BLaER1 (cell line): Measurements from ENCODE around the gene PPP1CC.
A peak's percentile ranks its signal among the peaks of the same experiment; 100 is the strongest.

Source experiments
- H3K27ac ChIP-seq: shearing (Covaris generic); formaldehyde crosslinking; 2 replicates; pipeline ENCODE4 v1.8.1; 2022
- H3K27me3 ChIP-seq: shearing (Covaris generic); formaldehyde crosslinking; 2 replicates; pipeline ENCODE4 v1.8.1; 2022
- H3K36me3 ChIP-seq: shearing (Covaris generic); formaldehyde crosslinking; 2 replicates; pipeline ENCODE4 v1.8.1; 2022
- H3K4me1 ChIP-seq: shearing (Covaris generic); formaldehyde crosslinking; 2 replicates; pipeline ENCODE4 v1.8.1; 2022
- H3K4me2 ChIP-seq: shearing (Covaris generic); formaldehyde crosslinking; 2 replicates; pipeline ENCODE4 v1.8.1; 2022
- H3K4me3 ChIP-seq: shearing (Covaris generic); formaldehyde crosslinking; 2 replicates; pipeline ENCODE4 v1.8.1; 2022
- H3K9ac ChIP-seq: shearing (Covaris generic); formaldehyde crosslinking; 2 replicates; pipeline ENCODE4 v1.8.1; 2022
- H3K9me3 ChIP-seq: shearing (Covaris generic); formaldehyde crosslinking; 2 replicates; pipeline ENCODE4 v1.8.1; 2022
- H4K20me1 ChIP-seq: shearing (Covaris generic); formaldehyde crosslinking; 2 replicates; pipeline ENCODE4 v1.8.1; 2022
- Cebpa-rat ChIP-seq: shearing (Covaris generic); IDR thresholded peaks from 2 replicates; pipeline ENCODE4 v1.8.1; 2022

PPP1CC gene

GRCh38 chr12:110742718-110743570 lies at the start of gene PPP1CC:
Gene PPP1CC (minus strand): TSS chr12:110742891. CDS start chr12:110742707, 184 bp downstream.
- peak within 1 kb of the TSS; percentile 87 for H3K4me2 ChIP-seq
- peaks cover 12% of the 10 kb centered on the region; the same call in 1 of the 2 replicates for H3K36me3 ChIP-seq
- H3K4me1 ChIP-seq: peaks cover 54% of the 10 kb centered on the region
- peak within 1 kb of the TSS; percentile 90 for H3K9ac ChIP-seq
- no peaks in the 10 kb centered on the region for H3K27me3 ChIP-seq
- H4K20me1 ChIP-seq: peaks cover 41% of the 10 kb centered on the region
- H3K27ac ChIP-seq: peak within 1 kb of the TSS; percentile 86
- peak within 1 kb of the TSS; percentile 83 for H3K4me3 ChIP-seq
- H3K9me3 ChIP-seq: no peaks in the 10 kb centered on the region
- TF ChIP-seq Cebpa-rat: no peak

- Histone ChIP-seq H3K9me3 (no peaks in the 10 kb centered on the region), H3K36me3 (no peaks in the 10 kb centered on the region), H3K4me3 (no peak overlapping the region), H3K4me2 (no peak overlapping the region), H3K27me3 (no peaks in the 10 kb centered on the region), H3K4me1 (no peaks in the 10 kb centered on the region), H3K9ac (no peak overlapping the region), H4K20me1 (no peaks in the 10 kb centered on the region), H3K27ac (no peak overlapping the region)
- no peak for TF ChIP-seq Cebpa-rat
Observed at GRCh38 chr12:110791589-110791988, 48.9 kb upstream of the PPP1CC start.

GRCh38 chr12:110790301-110790700 lies 47.6 kb upstream of the PPP1CC start:
- Histone ChIP-seq H3K4me2 (no peak overlapping the region), H4K20me1 (no peaks in the 10 kb centered on the region), H3K4me3 (no peak overlapping the region), H3K4me1 (no peaks in the 10 kb centered on the region), H3K9ac (no peak overlapping the region), H3K9me3 (no peaks in the 10 kb centered on the region), H3K27me3 (no peaks in the 10 kb centered on the region), H3K36me3 (no peaks in the 10 kb centered on the region), H3K27ac (no peak overlapping the region)
- no peak for TF ChIP-seq Cebpa-rat

GRCh38 chr12:110786012-110786411 lies 43.3 kb upstream of the PPP1CC start:
- no peak for TF ChIP-seq Cebpa-rat
- Histone ChIP-seq H3K9ac (no peak overlapping the region), H3K36me3 (no peaks in the 10 kb centered on the region), H3K27ac (no peak overlapping the region), H3K27me3 (no peaks in the 10 kb centered on the region), H3K4me1 (peaks cover 7% of the 10 kb centered on the region; the same call in 1 of the 2 replicates), H3K4me2 (no peak overlapping the region), H3K9me3 (no peaks in the 10 kb centered on the region), H3K4me3 (no peak overlapping the region), H4K20me1 (no peaks in the 10 kb centered on the region)

- TF ChIP-seq Cebpa-rat: no peak
- no peaks in the 10 kb centered on the region for H3K27me3 ChIP-seq
- H3K27ac ChIP-seq: no peak overlapping the region
- peaks cover 7% of the 10 kb centered on the region; the same call in 1 of the 2 replicates for H3K4me1 ChIP-seq
- no peak overlapping the region for H3K4me3 ChIP-seq
- H3K9me3 ChIP-seq: no peaks in the 10 kb centered on the region
- no peaks in the 10 kb centered on the region for H3K36me3 ChIP-seq
- H3K4me2 ChIP-seq: no peak overlapping the region
- no peak overlapping the region for H3K9ac ChIP-seq
- H4K20me1 ChIP-seq: no peaks in the 10 kb centered on the region
Observed at GRCh38 chr12:110785240-110785639, 42.5 kb upstream of the PPP1CC start.

GRCh38 chr12:110782922-110783321 lies 40.2 kb upstream of the PPP1CC start:
- no peak for TF ChIP-seq Cebpa-rat
- Histone ChIP-seq H3K4me2 (0 out of 2 replicates have a peak overlapping the region, but pooled peaks have one; percentile 1), H3K27me3 (no peaks in the 10 kb centered on the region), H3K4me1 (peaks cover 19% of the 10 kb centered on the region), H3K9ac (no peak overlapping the region), H3K9me3 (no peaks in the 10 kb centered on the region), H3K4me3 (no peak overlapping the region), H4K20me1 (no peaks in the 10 kb centered on the region), H3K27ac (no peak overlapping the region), H3K36me3 (no peaks in the 10 kb centered on the region)

GRCh38 chr12:110782094-110782493 lies 39.4 kb upstream of the PPP1CC start:
- no peaks in the 10 kb centered on the region for H3K27me3 ChIP-seq
- H3K9me3 ChIP-seq: no peaks in the 10 kb centered on the region
- H3K4me1 ChIP-seq: peaks cover 19% of the 10 kb centered on the region
- TF ChIP-seq Cebpa-rat: no peak
- H3K4me2 ChIP-seq: no peak overlapping the region
- no peak overlapping the region for H3K27ac ChIP-seq
- H4K20me1 ChIP-seq: no peaks in the 10 kb centered on the region
- no peak overlapping the region for H3K9ac ChIP-seq
- no peaks in the 10 kb centered on the region for H3K36me3 ChIP-seq
- no peak overlapping the region for H3K4me3 ChIP-seq

GRCh38 chr12:110780448-110780847 lies 37.8 kb upstream of the PPP1CC start:
- no peak overlapping the region for H3K27ac ChIP-seq

GRCh38 chr12:110778833-110779577 lies 36.3 kb upstream of the PPP1CC start:
- H3K9me3 ChIP-seq: no peaks in the 10 kb centered on the region
- TF ChIP-seq Cebpa-rat: no peak
- H3K4me1 ChIP-seq: peaks cover 26% of the 10 kb centered on the region
- no peaks in the 10 kb centered on the region for H3K36me3 ChIP-seq
- H3K27me3 ChIP-seq: no peaks in the 10 kb centered on the region
- H3K4me3 ChIP-seq: no peak overlapping the region
- H4K20me1 ChIP-seq: no peaks in the 10 kb centered on the region
- H3K27ac ChIP-seq: peak overlapping the region; percentile 50; the same call in 1 of the 2 replicates
- H3K4me2 ChIP-seq: peak overlapping the region; percentile 52
- H3K9ac ChIP-seq: no peak overlapping the region

More at GRCh38 chr12:110780448-110780847, 37.8 kb upstream of the PPP1CC start:
- peaks cover 26% of the 10 kb centered on the region for H3K4me1 ChIP-seq
- H3K4me2 ChIP-seq: no peak overlapping the region
- H3K9ac ChIP-seq: no peak overlapping the region
- no peak for TF ChIP-seq Cebpa-rat
- no peaks in the 10 kb centered on the region for H3K9me3 ChIP-seq
- H3K4me3 ChIP-seq: no peak overlapping the region
- H3K36me3 ChIP-seq: no peaks in the 10 kb centered on the region
- no peaks in the 10 kb centered on the region for H4K20me1 ChIP-seq
- H3K27me3 ChIP-seq: no peaks in the 10 kb centered on the region

GRCh38 chr12:110776410-110776809 lies 33.7 kb upstream of the PPP1CC start:
- no peak overlapping the region for H3K4me3 ChIP-seq
- no peaks in the 10 kb centered on the region for H4K20me1 ChIP-seq
- no peak overlapping the region for H3K4me2 ChIP-seq
- no peaks in the 10 kb centered on the region for H3K27me3 ChIP-seq
- no peaks in the 10 kb centered on the region for H3K9me3 ChIP-seq
- no peak overlapping the region for H3K9ac ChIP-seq
- TF ChIP-seq Cebpa-rat: no peak
- H3K4me1 ChIP-seq: peaks cover 28% of the 10 kb centered on the region
- no peaks in the 10 kb centered on the region for H3K36me3 ChIP-seq
- no peak overlapping the region for H3K27ac ChIP-seq
